H1 (cell line): ENCODE measurements around the gene GPA33. TPM values are rescaled to one million over a fixed set of nuclear protein-coding genes. Genes with fewer than 3 reads are reported as not detected.

Experiments used
- CTCF ChIA-PET: fragments of 300-600 bp; sonication (Branson Sonifier 250); formaldehyde crosslinking; loops from one replicate; lab custom pipeline; 2021; ENCODE audit not compliant: partially characterized antibody; lab: Charles Lee
- POLR2A ChIA-PET: fragments of 300-600 bp; sonication (Branson Sonifier 250); formaldehyde crosslinking; loops from one replicate; lab custom pipeline; 2021; ENCODE audit warnings: inconsistent platforms; ENCODE audit not compliant: partially characterized antibody; lab: Charles Lee
- DNase-seq, 2 experiments: peaks; one replicate each; pipeline versions ENCODE4 v3.0.0 to v3.0.0-alpha.2; 2010 to 2022; ENCODE audit warnings: low spot score in 2 of 2, low read depth in 1 of 2, mixed read lengths in 1 of 2
- FAIRE-seq: peaks from 2 replicates; lab custom pipeline; 2011; peaks lifted over from hg19 to GRCh38; lab: Jason Lieb, UNC
- H2AFZ ChIP-seq: 2 replicates; pipeline ENCODE4 v1.8.1; 2012; ENCODE audit warnings: low read length, inconsistent platforms
- H2AK5ac ChIP-seq: 2 replicates; pipeline ENCODE4 v1.6.1; 2013; ENCODE audit warnings: low read depth, low read length
- H2BK120ac ChIP-seq: replicated peaks from 2 replicates; pipeline ENCODE3; 2013; ENCODE audit warnings: low read depth, low read length, inconsistent platforms
- H2BK12ac ChIP-seq: 2 replicates; pipeline ENCODE4 v1.6.1; 2013; ENCODE audit warnings: low read depth, low read length
- H2BK15ac ChIP-seq: 2 replicates; pipeline ENCODE4 v1.6.1; 2013; ENCODE audit warnings: low read length
- H2BK20ac ChIP-seq: 2 replicates; pipeline ENCODE4 v1.6.1; 2013; ENCODE audit warnings: low read length
- H2BK5ac ChIP-seq: 2 replicates; pipeline ENCODE4 v1.6.1; 2013; ENCODE audit warnings: low read depth, low read length
- H3K14ac ChIP-seq: 2 replicates; pipeline ENCODE4 v1.6.1; 2013; ENCODE audit warnings: inconsistent platforms; ENCODE audit not compliant: insufficient read length
- H3K18ac ChIP-seq: 2 replicates; pipeline ENCODE4 v1.6.1; 2013; ENCODE audit warnings: low read length; ENCODE audit errors: extremely low read depth
- H3K23ac ChIP-seq: 2 replicates; pipeline ENCODE4 v1.6.1; 2013; ENCODE audit warnings: inconsistent platforms; ENCODE audit not compliant: insufficient read length
- H3K23me2 ChIP-seq: 2 replicates; pipeline ENCODE4 v1.6.1; 2013; ENCODE audit warnings: low read depth, low read length
- H3K27ac ChIP-seq: 2 replicates; pipeline ENCODE4 v1.6.1; 2011; ENCODE audit warnings: low read depth, low read length, inconsistent platforms
- H3K27me3 ChIP-seq, 4 experiments: replicated peaks in 1 of 4; 1 replicate in 1 of 4; 2 replicates in 3 of 4; pipeline versions ENCODE4 v1.6.1 to v1.8.1; 2011 to 2013; ENCODE audit warnings: low read length in 3 of 4, mild to moderate bottlenecking in 3 of 4, inconsistent platforms in 2 of 4, mixed read lengths in 2 of 4, moderate library complexity in 1 of 4; ENCODE audit not compliant: control insufficient read depth in 3 of 4, insufficient read depth in 3 of 4; ENCODE audit errors: extremely low read depth in 1 of 4
- H3K36me3 ChIP-seq, 4 experiments: 2 replicates each; pipeline versions ENCODE4 v1.6.1 to v1.8.1; 2011 to 2013; ENCODE audit warnings: mild to moderate bottlenecking in 4 of 4, low read length in 3 of 4, moderate library complexity in 2 of 4, control low read depth in 1 of 4, inconsistent platforms in 1 of 4; ENCODE audit not compliant: insufficient read depth in 4 of 4, control insufficient read depth in 2 of 4
- H3K4ac ChIP-seq: replicated peaks from 2 replicates; pipeline ENCODE3; 2013; ENCODE audit warnings: low read length, low read depth, mixed read lengths, inconsistent platforms; ENCODE audit not compliant: insufficient read length
- H3K4me1 ChIP-seq, 4 experiments: replicated peaks in 1 of 4; 1 replicate in 1 of 4; 2 replicates in 3 of 4; pipeline versions ENCODE4 v1.6.1 to v1.8.1; 2011 to 2013; ENCODE audit warnings: low read length in 3 of 4, inconsistent platforms in 2 of 4, mixed read lengths in 1 of 4; ENCODE audit not compliant: insufficient read depth in 4 of 4, control insufficient read depth in 3 of 4
- H3K4me2 ChIP-seq, 2 experiments: 2 replicates each; pipeline versions ENCODE4 v1.6.1 to v1.8.1; 2011 to 2013; ENCODE audit warnings: low read depth in 2 of 2, low read length in 2 of 2, control low read depth in 1 of 2, inconsistent platforms in 1 of 2, mild to moderate bottlenecking in 1 of 2; ENCODE audit not compliant: insufficient read depth in 1 of 2
- H3K4me3 ChIP-seq, 4 experiments: fragments of 200-600, 300-600 bp in 1 of 4; sonication (generic), shearing (Covaris generic), sonication (Bioruptor Twin) in 1 of 4; 2 replicates each; pipeline versions ENCODE4 v1.5.1 to v1.8.1; 2011 to 2016; ENCODE audit warnings: low read length in 4 of 4, low read depth in 3 of 4, control low read depth in 2 of 4, inconsistent platforms in 2 of 4, mild to moderate bottlenecking in 2 of 4, mixed read lengths in 1 of 4, moderate library complexity in 1 of 4; ENCODE audit not compliant: insufficient read depth in 2 of 4; ENCODE audit errors: extremely low read depth in 1 of 4
- H3K56ac ChIP-seq: replicated peaks from 2 replicates; pipeline ENCODE3; 2013; ENCODE audit warnings: low read depth, mild to moderate bottlenecking, mixed read lengths, low read length, inconsistent platforms; ENCODE audit not compliant: insufficient read length
- H3K79me1 ChIP-seq: 2 replicates; pipeline ENCODE4 v1.6.1; 2013; ENCODE audit warnings: low read depth, low read length, control low read depth
- H3K79me2 ChIP-seq, 2 experiments: 2 replicates each; pipeline versions ENCODE4 v1.6.1 to v1.8.1; 2012 to 2013; ENCODE audit warnings: low read length in 2 of 2, mild to moderate bottlenecking in 2 of 2, inconsistent platforms in 1 of 2; ENCODE audit not compliant: insufficient read depth in 2 of 2, control insufficient read depth in 1 of 2
- H3K9ac ChIP-seq, 4 experiments: replicated peaks in 1 of 4; 1 replicate in 1 of 4; 2 replicates in 3 of 4; pipeline versions ENCODE4 v1.6.1 to v1.8.1; 2011 to 2013; ENCODE audit warnings: low read depth in 3 of 4, low read length in 3 of 4, control low read depth in 2 of 4, mild to moderate bottlenecking in 2 of 4, moderate library complexity in 2 of 4, inconsistent platforms in 1 of 4; ENCODE audit errors: extremely low read depth in 1 of 4
- H3K9me3 ChIP-seq, 2 experiments: 2 replicates each; pipeline versions ENCODE4 v1.6.1 to v1.8.1; 2012 to 2013; ENCODE audit warnings: mild to moderate bottlenecking in 2 of 2, moderate library complexity in 2 of 2, control low read depth in 1 of 2, inconsistent platforms in 1 of 2, low read depth in 1 of 2, low read length in 1 of 2, mixed read lengths in 1 of 2; ENCODE audit not compliant: insufficient read depth in 2 of 2
- H4K20me1 ChIP-seq, 2 experiments: replicated peaks in 1 of 2; 2 replicates each; pipeline versions ENCODE3 to v1.8.1; 2011 to 2013; ENCODE audit warnings: inconsistent platforms in 2 of 2, low read length in 2 of 2, mild to moderate bottlenecking in 1 of 2; ENCODE audit not compliant: insufficient read depth in 2 of 2, control insufficient read depth in 1 of 2
- H4K5ac ChIP-seq: 2 replicates; pipeline ENCODE4 v1.6.1; 2013; ENCODE audit warnings: low read length, low read depth, mixed read lengths, inconsistent platforms; ENCODE audit not compliant: insufficient read length
- H4K8ac ChIP-seq: 2 replicates; pipeline ENCODE4 v1.8.0; 2013; ENCODE audit warnings: mild to moderate bottlenecking, moderate library complexity, low read length, inconsistent platforms; ENCODE audit not compliant: insufficient read depth; ENCODE audit errors: extremely low read depth
- H4K91ac ChIP-seq: replicated peaks from 2 replicates; pipeline ENCODE3; 2013; ENCODE audit warnings: low read length, mixed read lengths, inconsistent platforms; ENCODE audit not compliant: insufficient read length
- CREB1 ChIP-seq: IDR thresholded peaks from 2 replicates; pipeline ENCODE4 v1.6.1; 2012; ENCODE audit warnings: inconsistent platforms
- JUN ChIP-seq: IDR thresholded peaks from 2 replicates; pipeline ENCODE4 v1.6.1; 2011; ENCODE audit warnings: low read depth, mild to moderate bottlenecking, improper control_type of control experiment, low read length
- KDM4A ChIP-seq: IDR thresholded peaks from one replicate; pipeline ENCODE4 v1.7.1; 2012; ENCODE audit warnings: low read depth, mild to moderate bottlenecking, moderate library complexity, low read length, inconsistent platforms; ENCODE audit not compliant: severe bottlenecking
- MAFK ChIP-seq: IDR thresholded peaks from 2 replicates; pipeline ENCODE4 v1.6.1; 2012; ENCODE audit warnings: low read depth, mild to moderate bottlenecking, improper control_type of control experiment, low read length
- NANOG ChIP-seq: IDR thresholded peaks from 2 replicates; pipeline ENCODE4 v1.6.1; 2011; ENCODE audit warnings: low read length, low read depth, mild to moderate bottlenecking, inconsistent platforms; ENCODE audit not compliant: insufficient read depth, poor library complexity, severe bottlenecking
- SP1 ChIP-seq: IDR thresholded peaks from 2 replicates; pipeline ENCODE4 v1.6.1; 2011; ENCODE audit warnings: low read depth, low read length
- polyA plus RNA-seq, 7 experiments: library from polyadenylated mRNA; depleted of rRNA in 3 of 7; stranded (reverse) in 5 of 7; unstranded in 2 of 7; fragments of >200 nt in 5 of 7; fragments of 200-250 nt in 2 of 7; gene quantifications; 1 replicate in 5 of 7; 2 replicates in 1 of 7; 4 replicates in 1 of 7; pipeline versions ENCODE4 v1.2.1 to v1.2.3, GENCODE V29; 2011 to 2013; ENCODE audit warnings: missing spikeins in 2 of 7, mixed read lengths in 2 of 7
- total RNA-seq: library from RNA; stranded (reverse); fragmentation: NEBNext Ultra II Directional; extraction: Animal tissue kit (Norgen Biotek cat#: 25700); gene quantifications from 2 replicates; pipeline ENCODE4 v1.2.1, GENCODE V29; 2021
- TF ChIP-seq, protein P1 (sequence below): IDR thresholded peaks from 2 replicates; pipeline ENCODE4 v1.6.1; 2012; ENCODE audit warnings: low read length, inconsistent platforms

The GPA33 gene
- total and polyA plus RNA-seq, 2 of the 8 experiments (the other 6 are each of a cell fraction or from before 2014, with no cell fraction given) = 0.19 to 0.67 TPM

DNA sequence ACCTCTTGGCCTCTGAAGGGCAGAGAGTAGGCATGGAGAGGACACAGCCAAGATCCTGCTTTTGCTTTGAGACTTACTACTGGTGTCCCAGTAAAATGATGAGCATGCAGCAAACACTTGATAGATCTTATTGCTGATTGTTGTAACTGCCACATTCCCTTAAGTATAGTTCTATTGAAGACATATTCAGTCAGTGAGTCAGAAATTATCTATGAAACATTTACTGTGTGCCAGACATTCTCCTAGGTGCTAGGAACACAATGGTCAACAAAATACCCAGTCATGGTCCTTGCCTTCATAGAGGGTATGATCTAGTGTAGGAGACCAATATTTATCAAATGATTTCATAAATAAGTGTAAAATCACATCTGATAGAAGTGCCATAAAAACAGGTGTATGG, 17.3 kb upstream of the GPA33 start:
- Histone ChIP-seq H4K91ac (no peak overlapping the region), H3K14ac (no peak overlapping the region), H3K4me1 (peaks cover 0 to 17% (median 5%) of the 10 kb centered on the region in 4 experiments; a peak in 5 of 7 replicates), H3K4me3 (no peak overlapping the region), H2BK120ac (no peak overlapping the region), H3K27me3 (no peaks in the 10 kb centered on the region), H2BK20ac (no peak overlapping the region), H3K9ac (no peak overlapping the region), H3K36me3 (no peaks in the 10 kb centered on the region), H3K79me2 (no peaks in the 10 kb centered on the region), H3K79me1 (no peaks in the 10 kb centered on the region), H2BK15ac (no peak overlapping the region), H3K4me2 (no peak overlapping the region), H2AFZ (no peak overlapping the region), H4K8ac (no peak overlapping the region), H3K4ac (no peak overlapping the region), H2BK5ac (no peak overlapping the region), H4K5ac (no peak overlapping the region), H3K56ac (no peak overlapping the region), H3K9me3 (no peaks in the 10 kb centered on the region), H3K27ac (no peak overlapping the region), H3K23ac (no peak overlapping the region), H2AK5ac (no peak overlapping the region), H2BK12ac (no peak overlapping the region), H3K23me2 (no peaks in the 10 kb centered on the region), H3K18ac (no peak overlapping the region), H4K20me1 (no peaks in the 10 kb centered on the region)
- DNase-seq (no peak), FAIRE-seq (no peak)
- ChIA-PET POLR2A (interaction anchor here (1.9 kb wide), 1 partner anchor 113 kb away, joined by 5 read pairs; the partner anchor contains the start of gene POU2F1), CTCF (interaction anchor here (1.5 kb wide), 1 partner anchor 28 kb away, joined by 3 read pairs; no protein-coding TSS in a partner anchor)
- TF ChIP-seq NANOG (no peak), KDM4A (no peak), MAFK (no peak), CREB1 (no peak), JUN (no peak), SP1 (no peak)
- TF ChIP-seq, protein P1, sequence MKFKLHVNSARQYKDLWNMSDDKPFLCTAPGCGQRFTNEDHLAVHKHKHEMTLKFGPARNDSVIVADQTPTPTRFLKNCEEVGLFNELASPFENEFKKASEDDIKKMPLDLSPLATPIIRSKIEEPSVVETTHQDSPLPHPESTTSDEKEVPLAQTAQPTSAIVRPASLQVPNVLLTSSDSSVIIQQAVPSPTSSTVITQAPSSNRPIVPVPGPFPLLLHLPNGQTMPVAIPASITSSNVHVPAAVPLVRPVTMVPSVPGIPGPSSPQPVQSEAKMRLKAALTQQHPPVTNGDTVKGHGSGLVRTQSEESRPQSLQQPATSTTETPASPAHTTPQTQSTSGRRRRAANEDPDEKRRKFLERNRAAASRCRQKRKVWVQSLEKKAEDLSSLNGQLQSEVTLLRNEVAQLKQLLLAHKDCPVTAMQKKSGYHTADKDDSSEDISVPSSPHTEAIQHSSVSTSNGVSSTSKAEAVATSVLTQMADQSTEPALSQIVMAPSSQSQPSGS = no peak
